ENCODE results near the gene BRWD1.

BRWD1 gene

GRCh38 chr21:39197448-39198233 lies 115.8 kb downstream of the BRWD1 start:
- DNase-seq (ENCODE audit: low read depth): no peak

- no peak for DNase-seq (ENCODE audit: low read depth)
Observed at GRCh38 chr21:39196838-39197237, 116.6 kb downstream of the BRWD1 start.

GRCh38 chr21:39196310-39196709 lies 117.1 kb downstream of the BRWD1 start:
- no peak for DNase-seq (ENCODE audit: low read depth)

- no peak for DNase-seq (ENCODE audit: low read depth)
Observed at GRCh38 chr21:39193380-39193779, 120.1 kb downstream of the BRWD1 start.

GRCh38 chr21:39189857-39190604 lies 123.4 kb downstream of the BRWD1 start:
- no peak for DNase-seq (ENCODE audit: low read depth)

GRCh38 chr21:39188521-39189139 lies 124.8 kb downstream of the BRWD1 start:
- no peak for DNase-seq (ENCODE audit: low read depth)

GRCh38 chr21:39187141-39187540 lies 126.3 kb downstream of the BRWD1 start:
- DNase-seq (ENCODE audit: low read depth): no peak

- DNase-seq (ENCODE audit: low read depth): no peak
Observed at GRCh38 chr21:39186676-39187075, 126.8 kb downstream of the BRWD1 start.

GRCh38 chr21:39185157-39185556 lies 128.3 kb downstream of the BRWD1 start:
- DNase-seq (ENCODE audit: low read depth): no peak

- DNase-seq (ENCODE audit: low read depth): no peak
Observed at GRCh38 chr21:39184050-39184980, 129.1 kb downstream of the BRWD1 start.

GRCh38 chr21:39183272-39184049 lies 130.0 kb downstream of the BRWD1 start, which contains the start of gene PSMG1:
Gene PSMG1 (minus strand): TSS chr21:39183451. CDS start chr21:39183385, 66 bp downstream.
- peak; percentile 82 for DNase-seq (ENCODE audit: low read depth)

- DNase-seq (ENCODE audit: low read depth): no peak
Observed at GRCh38 chr21:39182484-39183271, 130.8 kb downstream of the BRWD1 start.

- no peak for DNase-seq (ENCODE audit: low read depth)
Observed at GRCh38 chr21:39182016-39182415, 131.4 kb downstream of the BRWD1 start.

GRCh38 chr21:39181205-39181818 lies 132.1 kb downstream of the BRWD1 start:
- no peak for DNase-seq (ENCODE audit: low read depth)

GRCh38 chr21:39180429-39181019 lies 132.9 kb downstream of the BRWD1 start:
- no peak for DNase-seq (ENCODE audit: low read depth)

- DNase-seq (ENCODE audit: low read depth): no peak
Observed at GRCh38 chr21:39178421-39178820, 135.0 kb downstream of the BRWD1 start.

GRCh38 chr21:39176271-39176709 lies 137.1 kb downstream of the BRWD1 start:
- DNase-seq (ENCODE audit: low read depth): no peak

GRCh38 chr21:39175665-39176064 lies 137.8 kb downstream of the BRWD1 start:
- DNase-seq (ENCODE audit: low read depth): no peak

- DNase-seq (ENCODE audit: low read depth): no peak
Observed at GRCh38 chr21:39175154-39175553, 138.3 kb downstream of the BRWD1 start.

All from stimulated activated CD8-positive, alpha-beta memory T cell treated with anti-CD3 and anti-CD28 coated beads, Interleukin-15, amount 100 ng/mL, for 1 hour (primary cell).